ENCODE results near the gene NEDD9.

DNA sequence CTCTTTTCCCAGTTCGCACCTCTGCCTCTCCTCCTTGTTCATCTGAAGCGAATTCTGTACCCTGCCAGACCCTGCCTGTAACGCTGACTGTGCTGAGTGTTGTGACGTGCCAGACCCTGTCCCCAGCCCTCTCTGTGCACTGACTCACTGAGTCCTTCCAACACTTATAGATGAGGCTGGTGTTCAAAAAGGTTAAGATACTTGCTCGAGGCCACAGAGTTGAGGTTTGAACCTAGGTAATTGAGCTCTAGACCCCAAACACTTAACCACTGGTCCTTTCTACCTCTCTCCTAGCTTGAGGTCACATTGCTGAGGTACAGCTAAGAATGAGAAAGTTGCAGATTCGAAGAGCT is 45.7 kb upstream of the NEDD9 start:
- TF ChIP-seq, protein P1, sequence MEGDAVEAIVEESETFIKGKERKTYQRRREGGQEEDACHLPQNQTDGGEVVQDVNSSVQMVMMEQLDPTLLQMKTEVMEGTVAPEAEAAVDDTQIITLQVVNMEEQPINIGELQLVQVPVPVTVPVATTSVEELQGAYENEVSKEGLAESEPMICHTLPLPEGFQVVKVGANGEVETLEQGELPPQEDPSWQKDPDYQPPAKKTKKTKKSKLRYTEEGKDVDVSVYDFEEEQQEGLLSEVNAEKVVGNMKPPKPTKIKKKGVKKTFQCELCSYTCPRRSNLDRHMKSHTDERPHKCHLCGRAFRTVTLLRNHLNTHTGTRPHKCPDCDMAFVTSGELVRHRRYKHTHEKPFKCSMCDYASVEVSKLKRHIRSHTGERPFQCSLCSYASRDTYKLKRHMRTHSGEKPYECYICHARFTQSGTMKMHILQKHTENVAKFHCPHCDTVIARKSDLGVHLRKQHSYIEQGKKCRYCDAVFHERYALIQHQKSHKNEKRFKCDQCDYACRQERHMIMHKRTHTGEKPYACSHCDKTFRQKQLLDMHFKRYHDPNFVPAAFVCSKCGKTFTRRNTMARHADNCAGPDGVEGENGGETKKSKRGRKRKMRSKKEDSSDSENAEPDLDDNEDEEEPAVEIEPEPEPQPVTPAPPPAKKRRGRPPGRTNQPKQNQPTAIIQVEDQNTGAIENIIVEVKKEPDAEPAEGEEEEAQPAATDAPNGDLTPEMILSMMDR (optimal IDR thresholded peaks at IDR 0.05 in 1 of 3, IDR thresholded peaks at IDR 0.05 in 1 of 3, conservative IDR thresholded peaks at IDR 0.05 in 1 of 3; ENCODE audit: extremely low read depth in 1 of 3, insufficient read depth in 2 of 3, low read length in 3 of 3): no peak
- no peak for TF ChIP-seq EZH2 (IDR thresholded peaks at IDR 0.05; ENCODE audit: low read length)
